Measurements from ENCODE around the gene RAD18.

Gene RAD18

GRCh38 chr3:8834974-8835373, 128.3 kb downstream of the RAD18 start:
- no peak for TF ChIP-seq EZH2phosphoT487 (IDR thresholded peaks at IDR 0.05; ENCODE audit: borderline replicate concordance, low read length)
- TF ChIP-seq CTCF (IDR thresholded peaks at IDR 0.05; ENCODE audit: low read depth, low read length, poor library complexity, severe bottlenecking) = no peak
- no peaks in the 10 kb centered on the region for H3F3A ChIP-seq (ENCODE audit: control insufficient read depth, insufficient read depth)
- no peak overlapping the region for H3K4me3 ChIP-seq (ENCODE audit: low read length)
- no peaks in the 10 kb centered on the region for H3K79me2 ChIP-seq (ENCODE audit: control insufficient read depth, low read length)
- no peaks in the 10 kb centered on the region for H4K20me1 ChIP-seq (ENCODE audit: control insufficient read depth, insufficient read depth, low read depth, low read length)
- no peaks in the 10 kb centered on the region for H3K36me3 ChIP-seq (ENCODE audit: control insufficient read depth, low read length)
- H3K27me3 ChIP-seq (ENCODE audit: control insufficient read depth, low read length) = no peaks in the 10 kb centered on the region
- H3K9me2 ChIP-seq (replicated peaks; ENCODE audit: control insufficient read depth, low read length) = no peaks in the 10 kb centered on the region
- no peak overlapping the region for H3K27ac ChIP-seq (ENCODE audit: low read depth, low read length)
- no peaks in the 10 kb centered on the region for H3K9me3 ChIP-seq (ENCODE audit: control insufficient read depth, insufficient read depth, low read length)
- H3K4me2 ChIP-seq (ENCODE audit: low read length) = no peak overlapping the region
- H3K4me1 ChIP-seq (ENCODE audit: control insufficient read depth, low read length) = no peaks in the 10 kb centered on the region

- H3K79me2 ChIP-seq (ENCODE audit: control insufficient read depth, low read length) = no peaks in the 10 kb centered on the region
- no peaks in the 10 kb centered on the region for H3K36me3 ChIP-seq (ENCODE audit: control insufficient read depth, low read length)
- no peaks in the 10 kb centered on the region for H3K4me1 ChIP-seq (ENCODE audit: control insufficient read depth, low read length)
- no peak overlapping the region for H3K27ac ChIP-seq (ENCODE audit: low read depth, low read length)
- H3F3A ChIP-seq (ENCODE audit: control insufficient read depth, insufficient read depth) = no peaks in the 10 kb centered on the region
- no peak for TF ChIP-seq EZH2phosphoT487 (IDR thresholded peaks at IDR 0.05; ENCODE audit: borderline replicate concordance, low read length)
- no peak for TF ChIP-seq CTCF (IDR thresholded peaks at IDR 0.05; ENCODE audit: low read depth, low read length, poor library complexity, severe bottlenecking)
- H3K9me2 ChIP-seq (replicated peaks; ENCODE audit: control insufficient read depth, low read length) = no peaks in the 10 kb centered on the region
- H4K20me1 ChIP-seq (ENCODE audit: control insufficient read depth, insufficient read depth, low read depth, low read length) = no peaks in the 10 kb centered on the region
- no peak overlapping the region for H3K4me3 ChIP-seq (ENCODE audit: low read length)
- no peak overlapping the region for H3K4me2 ChIP-seq (ENCODE audit: low read length)
- H3K27me3 ChIP-seq (ENCODE audit: control insufficient read depth, low read length) = no peaks in the 10 kb centered on the region
- H3K9me3 ChIP-seq (ENCODE audit: control insufficient read depth, insufficient read depth, low read length) = no peaks in the 10 kb centered on the region
Observed at GRCh38 chr3:8827641-8828040, 135.6 kb downstream of the RAD18 start.
